Stimulated activated CD4-positive, alpha-beta T cell treated with anti-CD3 and anti-CD28 coated beads, Interleukin-2, amount 100 ng/mL, for 48 hours (primary cell): ENCODE data around the gene OR6F1.
"Not testable (repeated sequence)": the region's sequence is repeated elsewhere in the genome, so short reads cannot be mapped to it uniquely, and the experiment has no call there.

Experiments used
- DNase-seq, 2 donors: peaks; one replicate each; pipeline ENCODE4 v3.0.0-alpha.2; 2020

The OR6F1 gene

GRCh38 chr1:247716546-247716945 lies at the start of gene OR6F1:
TSS of gene OR6F1 (minus strand) at chr1:247716646. CDS start at chr1:247712755, 3,891 bp downstream.
- no peak for DNase-seq

DNA sequence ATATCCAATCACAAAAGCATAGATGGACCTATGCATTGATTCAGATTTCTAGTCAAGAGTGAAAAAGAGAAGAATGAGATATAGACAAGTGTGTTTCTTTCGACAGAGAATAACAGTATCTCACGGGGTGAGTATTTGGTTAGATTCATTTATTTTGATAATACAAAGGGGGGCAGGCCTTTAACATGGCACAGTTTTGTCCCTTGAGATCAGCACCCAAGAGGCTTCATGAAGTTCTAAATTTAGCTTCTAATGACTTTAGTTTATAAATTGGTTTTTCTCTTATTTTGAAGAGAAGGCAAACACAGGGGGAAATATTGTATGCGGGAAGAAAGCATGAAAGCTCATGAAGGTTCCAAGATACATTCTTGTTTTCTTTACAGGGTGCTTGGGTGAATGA lies 44.0 kb upstream of the OR6F1 start, which contains the start of gene OR1C1:
Gene OR1C1 (minus strand): TSS at position 101 of the 400 bp plus-strand sequence. CDS start 2,150 bp downstream, outside the sequence.
- no peak for DNase-seq

GRCh38 chr1:247754311-247754710 lies 37.9 kb upstream of the OR6F1 start:
- DNase-seq: not testable (repeated sequence)

- no peak for DNase-seq
These were observed 33.4 kb upstream of the OR6F1 start for GRCh38 chr1:247749870-247750269.

DNA sequence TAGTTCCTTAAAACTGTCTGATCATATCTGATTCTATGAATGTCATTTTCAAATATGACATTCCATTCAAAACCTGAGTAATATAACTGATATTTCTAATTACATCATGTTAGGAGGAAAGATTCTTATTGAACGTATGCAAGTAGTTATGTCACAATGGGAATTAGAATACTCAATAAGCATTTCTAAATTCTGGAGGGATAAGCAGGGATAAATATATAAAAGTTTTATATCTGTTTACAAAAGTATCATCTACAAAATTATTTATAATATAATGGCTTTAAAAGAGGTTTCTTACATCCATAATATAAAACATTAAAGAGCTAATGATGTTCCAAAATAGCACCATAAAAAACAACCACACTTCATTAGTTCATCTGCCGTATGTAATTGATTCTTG lies 31.6 kb upstream of the OR6F1 start, which contains the start of gene OR14A2:
Gene OR14A2 (minus strand): TSS at position 101 of the 400 bp plus-strand sequence.
- no peak for DNase-seq

GRCh38 chr1:247747616-247748015 lies 31.2 kb upstream of the OR6F1 start:
- DNase-seq: no peak

DNA sequence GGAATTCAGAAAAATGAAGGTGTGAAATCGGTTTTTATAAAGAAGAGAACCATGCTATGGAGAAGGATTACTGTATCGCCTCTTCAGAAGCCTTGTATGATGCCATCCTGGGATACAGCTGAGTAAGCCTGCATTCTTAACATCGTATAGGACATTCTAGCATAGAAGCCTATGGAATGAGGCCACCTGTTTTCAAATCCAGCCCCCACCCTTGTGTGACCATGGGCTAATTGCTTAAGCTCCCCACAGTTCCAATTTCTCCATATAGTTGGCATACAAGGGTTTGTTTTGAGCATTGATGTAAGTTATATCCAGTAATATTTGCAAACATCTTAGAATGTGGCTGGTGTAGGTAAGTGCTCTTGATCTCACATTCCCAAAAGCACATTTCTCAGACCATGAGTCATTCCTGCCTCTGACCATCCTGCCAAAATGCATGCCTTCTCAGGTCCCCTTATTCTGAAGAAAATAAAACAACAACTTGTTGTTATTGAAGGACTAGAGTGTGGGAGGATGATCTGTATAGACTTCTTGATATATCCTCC lies 30.0 kb upstream of the OR6F1 start:
- no peak for DNase-seq

GRCh38 chr1:247742215-247742760 lies 25.8 kb upstream of the OR6F1 start:
- not testable (repeated sequence) for DNase-seq

GRCh38 chr1:247741756-247742155 lies 25.3 kb upstream of the OR6F1 start:
- no peak for DNase-seq

DNA sequence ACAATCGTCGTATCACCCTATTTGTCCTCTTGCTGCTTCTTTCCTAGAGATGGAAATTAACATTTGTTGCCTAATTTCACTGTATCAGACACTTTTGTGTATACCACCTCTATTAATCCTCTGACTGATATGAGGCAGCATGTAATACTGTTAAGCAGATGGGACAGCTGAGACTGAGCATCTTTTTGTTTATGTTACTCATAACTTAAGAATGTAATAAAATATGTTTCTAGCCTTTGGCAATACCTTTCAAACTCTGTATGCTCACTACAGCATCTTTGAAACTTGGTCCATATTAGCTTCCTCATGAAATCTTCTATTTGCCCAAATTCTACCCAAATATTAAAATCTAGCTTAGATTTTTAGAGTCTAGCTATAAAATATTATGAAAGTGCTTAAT lies 24.3 kb upstream of the OR6F1 start:
- DNase-seq: no peak

DNA sequence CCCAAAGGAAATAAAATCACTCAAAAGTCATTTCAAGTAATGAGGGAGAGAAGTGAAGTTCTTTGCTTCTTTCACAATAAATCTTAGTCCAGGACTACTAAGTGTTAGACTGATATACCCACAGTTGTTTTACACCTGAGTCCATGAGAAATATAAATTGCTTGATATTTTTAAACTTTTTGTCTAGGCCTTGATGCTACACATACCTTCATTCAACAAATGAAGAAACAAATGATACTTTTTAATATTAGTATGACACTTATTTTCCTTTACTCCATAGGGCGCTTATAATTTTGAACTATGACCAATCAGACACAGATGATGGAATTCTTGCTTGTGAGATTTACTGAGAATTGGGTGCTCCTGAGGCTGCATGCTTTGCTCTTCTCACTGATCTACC lies 21.9 kb upstream of the OR6F1 start, which contains the start of gene OR14K1:
Gene OR14K1 (plus strand): TSS at position 301 of the 400 bp plus-strand sequence. CDS start 0 bp downstream, at position 301.
- DNase-seq: no peak

DNA sequence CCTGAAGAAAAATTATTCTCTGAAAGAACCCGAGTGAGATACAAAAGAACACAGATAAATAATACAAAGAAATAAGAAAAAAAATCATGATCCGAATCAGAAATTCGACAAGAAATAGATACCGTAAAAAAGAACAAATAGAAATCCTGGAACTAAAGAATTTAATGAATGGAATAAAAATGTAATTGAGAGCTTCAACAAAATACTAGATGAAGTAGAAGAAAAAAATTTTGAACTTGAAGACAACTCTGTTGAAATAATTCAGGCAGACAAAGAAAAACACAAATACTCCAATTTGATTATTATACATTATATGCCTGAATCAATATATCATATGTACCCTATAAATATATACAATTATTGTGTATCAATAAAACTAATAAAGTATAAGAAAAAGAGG lies 4.8 kb upstream of the OR6F1 start:
- no peak for DNase-seq

DNA sequence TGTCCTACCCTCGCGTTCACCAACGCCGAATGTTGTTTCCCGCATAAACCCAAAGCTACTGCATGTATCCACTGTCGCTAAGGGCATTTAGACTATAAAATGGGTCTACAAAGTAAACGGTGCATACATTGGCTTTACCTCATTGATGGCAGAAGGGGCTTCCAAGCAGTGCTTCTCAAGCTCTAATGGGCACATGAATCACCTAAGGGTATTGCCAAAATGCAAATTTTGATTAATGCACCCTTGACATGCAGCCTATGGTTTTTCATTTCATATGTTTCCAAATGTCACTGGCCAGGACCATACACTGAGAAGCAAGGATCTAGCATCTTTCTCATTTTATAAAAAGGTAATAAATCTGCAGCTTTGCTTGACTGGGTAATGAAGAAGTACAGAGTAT lies 2.7 kb downstream of the OR6F1 start:
- no peak for DNase-seq

DNA sequence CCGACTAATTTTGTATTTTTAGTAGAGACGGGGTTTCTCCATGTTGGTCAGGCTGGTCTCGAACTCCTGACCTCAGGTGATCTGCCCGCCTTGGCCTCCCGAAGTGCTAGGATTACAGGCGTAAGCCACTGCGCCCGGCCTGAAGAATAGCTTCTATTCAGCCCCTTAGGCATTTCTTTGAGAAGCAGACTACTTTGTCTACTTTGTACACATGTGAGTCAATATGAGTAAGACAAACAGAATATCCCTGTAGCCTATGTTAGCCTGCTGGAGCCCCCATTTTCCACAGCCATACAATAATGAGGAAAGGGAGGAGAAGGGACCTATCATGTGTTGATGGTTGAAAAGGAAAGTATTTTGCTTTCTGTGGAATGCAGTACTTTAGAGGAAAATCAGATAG lies 5.8 kb downstream of the OR6F1 start:
- DNase-seq: not testable (repeated sequence)

DNA sequence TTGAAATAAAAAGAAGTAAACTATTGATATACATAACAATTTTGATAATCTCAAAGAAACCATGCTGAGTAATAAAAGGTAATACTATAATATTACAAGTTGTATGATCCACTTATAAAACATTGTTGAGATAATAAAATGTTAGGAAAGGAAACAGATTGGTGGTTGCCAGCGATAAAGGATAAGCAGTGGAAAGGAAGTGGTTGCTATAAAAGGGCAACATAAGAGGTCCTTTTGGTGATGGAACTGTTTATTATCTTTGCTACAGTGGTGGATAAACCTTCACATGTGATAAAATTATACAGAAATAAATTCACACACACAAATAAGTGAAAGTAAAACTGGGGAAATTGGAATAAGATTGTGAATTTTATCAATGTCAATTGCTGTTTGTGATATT lies 15.1 kb downstream of the OR6F1 start:
- no peak for DNase-seq

GRCh38 chr1:247681288-247681897 lies 35.1 kb downstream of the OR6F1 start:
- DNase-seq: peak; percentile 30 to 34

- DNase-seq: no peak
These were observed 36.3 kb downstream of the OR6F1 start for GRCh38 chr1:247680171-247680570.

- no peak for DNase-seq
These were observed 36.8 kb downstream of the OR6F1 start, which contains the start of gene OR13G1 for GRCh38 chr1:247679639-247680038. TSS of gene OR13G1 (minus strand) at chr1:247679739. CDS start at chr1:247673041, 6,698 bp downstream.

DNA sequence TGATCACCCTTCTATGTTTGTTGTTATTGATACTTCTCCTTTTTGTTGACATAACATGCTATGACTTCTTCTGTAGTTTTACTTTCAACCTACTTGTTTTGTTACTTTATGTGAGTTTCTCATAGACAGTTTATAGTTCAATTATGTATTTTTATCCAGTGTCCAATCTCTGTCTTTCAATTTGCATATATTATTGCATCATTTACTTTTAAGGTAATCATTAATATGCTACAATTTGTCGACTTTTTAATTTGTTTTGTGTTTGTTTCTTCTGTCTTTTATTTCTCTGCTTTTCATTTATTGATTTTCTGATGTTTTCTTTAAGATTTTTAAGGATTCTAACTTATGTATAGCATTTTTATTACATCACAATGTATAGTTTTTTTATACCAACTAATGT lies 47.2 kb downstream of the OR6F1 start:
- DNase-seq: no peak
